Kidney epithelial cell (primary cell): ENCODE measurements around the gene DPP4. TPM values are rescaled to one million over a fixed set of nuclear protein-coding genes. Genes with fewer than 3 reads are reported as not detected.

ENCODE experiments used
- DNase-seq: peaks from one replicate; pipeline ENCODE4 v3.0.0-alpha.2; 2010; ENCODE audit warnings: low read depth
- H3K27me3 ChIP-seq: 2 replicates; pipeline ENCODE4 v1.6.0; 2011; ENCODE audit warnings: low read length; ENCODE audit not compliant: control insufficient read depth, insufficient read depth
- H3K36me3 ChIP-seq: 2 replicates; pipeline ENCODE4 v1.5.1; 2011; ENCODE audit warnings: low read length; ENCODE audit not compliant: control insufficient read depth, insufficient read depth
- H3K4me3 ChIP-seq: 2 replicates; pipeline ENCODE4 v1.5.1; 2011; ENCODE audit warnings: low read depth, mild to moderate bottlenecking, control low read depth, low read length
- CTCF ChIP-seq: IDR thresholded peaks from 2 replicates; pipeline ENCODE4 v1.5.1; 2011; ENCODE audit warnings: mild to moderate bottlenecking, moderate library complexity, low read length, control low read depth, inconsistent platforms; ENCODE audit not compliant: insufficient read depth, poor library complexity, severe bottlenecking
- total RNA-seq: library from RNA; depleted of rRNA; stranded (reverse); fragments of >200 nt; gene quantifications from 2 replicates; pipeline ENCODE4 v1.2.3, GENCODE V29; 2015

DPP4 gene
- total RNA-seq, 1 donor from 2014 or later, result 61.6 TPM

DNA sequence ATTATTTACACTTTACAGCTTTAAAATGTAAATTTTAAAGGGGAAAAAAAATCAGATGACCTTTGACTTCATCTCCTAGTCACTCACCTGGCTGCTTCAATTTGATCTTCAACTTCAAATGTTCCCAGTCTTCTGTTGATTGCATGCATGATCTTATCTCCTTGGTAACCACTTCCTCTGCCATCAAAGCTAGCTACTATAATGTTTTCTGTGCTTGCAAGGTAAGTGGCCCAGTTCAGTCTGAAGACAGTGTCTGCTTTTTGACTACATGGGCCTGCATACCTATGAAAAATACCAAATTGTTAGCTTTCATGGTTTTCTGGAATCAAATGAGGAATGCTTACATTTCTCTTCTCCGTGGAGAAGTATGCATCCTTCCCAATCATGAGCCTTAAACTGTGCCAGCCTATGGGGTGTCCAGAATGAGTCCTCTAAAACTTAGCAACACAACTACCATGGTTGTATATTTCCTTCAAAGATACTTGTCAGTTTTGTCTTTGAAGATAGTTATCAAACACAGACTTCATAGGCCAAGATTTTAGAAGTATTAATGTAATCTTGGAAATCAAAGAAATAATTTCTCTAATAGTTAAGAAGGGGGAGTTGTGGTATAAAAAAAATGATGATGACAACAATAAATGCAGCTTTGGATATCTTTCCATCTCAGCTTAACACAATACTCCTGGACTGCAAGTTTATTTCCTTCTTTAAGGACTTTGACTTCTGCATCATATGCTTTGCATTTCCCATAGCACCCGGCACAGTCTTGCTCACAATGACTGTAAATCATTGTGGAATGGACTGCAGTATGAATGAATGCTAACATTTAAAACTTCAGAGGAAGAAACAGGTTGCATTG, 62.1 kb downstream of the DPP4 start:
- no peak overlapping the region for H3K4me3 ChIP-seq
- no peak for TF ChIP-seq CTCF
- H3K36me3 ChIP-seq, result no peaks in the 10 kb centered on the region
- DNase-seq, result no peak
- no peaks in the 10 kb centered on the region for H3K27me3 ChIP-seq

- no peaks in the 10 kb centered on the region for H3K27me3 ChIP-seq
- no peaks in the 10 kb centered on the region for H3K36me3 ChIP-seq
- no peak for DNase-seq
- no peak for TF ChIP-seq CTCF
- no peak overlapping the region for H3K4me3 ChIP-seq
Measured at GRCh38 chr2:162009543-162009942, 64.5 kb downstream of the DPP4 start.

DNA sequence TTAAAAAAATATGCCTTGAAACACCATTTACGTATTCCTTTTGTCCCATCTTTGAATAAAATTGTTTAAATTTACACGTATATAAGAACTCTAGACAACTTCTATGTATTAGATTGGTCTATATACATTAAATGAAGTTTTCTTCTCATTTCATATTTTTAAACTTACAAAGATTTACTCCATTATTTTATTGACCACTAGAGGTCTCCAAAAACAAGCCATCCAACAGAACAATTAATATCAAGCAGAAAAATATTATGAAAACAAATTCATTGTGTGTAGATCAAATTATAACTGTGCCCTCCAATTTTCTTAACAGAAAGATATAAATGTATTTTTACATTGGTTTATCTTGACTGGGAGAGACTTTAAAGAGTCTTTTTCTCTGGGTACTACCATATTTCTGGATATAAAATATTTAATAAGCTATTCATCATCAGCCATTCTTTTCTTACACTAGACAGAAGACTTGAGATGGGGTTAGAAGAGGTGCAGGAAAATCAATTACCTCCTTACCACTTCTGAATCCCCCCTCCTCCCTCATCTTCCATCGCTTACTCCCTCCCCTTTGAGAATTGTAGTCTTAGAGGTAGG, 66.5 kb downstream of the DPP4 start:
- no peaks in the 10 kb centered on the region for H3K36me3 ChIP-seq
- no peak overlapping the region for H3K4me3 ChIP-seq
- no peaks in the 10 kb centered on the region for H3K27me3 ChIP-seq
- TF ChIP-seq CTCF, result peak; percentile 42
- no peak for DNase-seq

DNA sequence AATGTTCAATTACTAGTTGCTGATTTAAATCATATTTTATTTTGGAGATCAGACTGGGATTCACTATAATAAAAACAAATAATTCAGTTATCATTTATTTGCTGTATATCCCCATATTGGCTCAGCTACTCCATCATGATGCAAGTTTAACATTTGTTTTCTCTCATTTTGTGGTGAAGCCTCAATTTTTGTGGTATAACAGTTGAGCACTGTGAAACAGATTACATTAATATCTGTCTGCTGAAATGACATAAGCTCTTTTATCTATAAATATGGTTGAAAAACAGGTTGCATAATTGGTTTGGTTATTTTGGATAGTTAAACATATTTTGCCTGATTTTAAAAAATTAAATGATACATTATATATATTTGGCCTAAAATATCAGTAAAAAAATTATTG, 67.7 kb downstream of the DPP4 start:
- H3K36me3 ChIP-seq, result no peaks in the 10 kb centered on the region
- no peaks in the 10 kb centered on the region for H3K27me3 ChIP-seq
- DNase-seq, result no peak
- no peak overlapping the region for H3K4me3 ChIP-seq
- TF ChIP-seq CTCF, result no peak

- TF ChIP-seq CTCF, result no peak
- Histone ChIP-seq H3K36me3 (no peaks in the 10 kb centered on the region), H3K4me3 (no peak overlapping the region), H3K27me3 (no peaks in the 10 kb centered on the region)
- DNase-seq, result no peak
Measured at GRCh38 chr2:162004031-162004430, 70.0 kb downstream of the DPP4 start.
